IPS-18a (cell line): ENCODE results near the gene TMEM117.

Experiments used
- H3K27ac ChIP-seq: one replicate; pipeline ENCODE4 v1.5.1; 2013; ENCODE audit warnings: low read length
- H3K27me3 ChIP-seq: one replicate; pipeline ENCODE4 v1.6.1; 2013; ENCODE audit warnings: mild to moderate bottlenecking, low read length; ENCODE audit not compliant: control insufficient read depth, insufficient read depth
- H3K36me3 ChIP-seq: one replicate; pipeline ENCODE4 v1.6.1; 2013; ENCODE audit warnings: low read depth, low read length; ENCODE audit not compliant: control insufficient read depth
- H3K4me1 ChIP-seq: one replicate; pipeline ENCODE4 v1.6.1; 2013; ENCODE audit warnings: low read depth, low read length; ENCODE audit not compliant: control insufficient read depth
- H3K4me3 ChIP-seq: one replicate; pipeline ENCODE4 v1.5.1; 2013; ENCODE audit warnings: low read length
- H3K9ac ChIP-seq: one replicate; pipeline ENCODE4 v1.6.1; 2013; ENCODE audit warnings: mild to moderate bottlenecking, low read length, moderate library complexity
- H3K9me3 ChIP-seq: one replicate; pipeline ENCODE4 v1.6.1; 2013; ENCODE audit warnings: low read depth, low read length; ENCODE audit not compliant: control insufficient read depth

The TMEM117 gene

GRCh38 chr12:44403185-44403584 lies 567.3 kb downstream of the TMEM117 start:
- no peak overlapping the region for H3K4me3 ChIP-seq
- no peak overlapping the region for H3K27ac ChIP-seq
- H3K4me1 ChIP-seq, result peaks cover 22% of the 10 kb centered on the region
- no peaks in the 10 kb centered on the region for H3K36me3 ChIP-seq
- no peaks in the 10 kb centered on the region for H3K9me3 ChIP-seq
- no peaks in the 10 kb centered on the region for H3K27me3 ChIP-seq
- H3K9ac ChIP-seq, result no peak overlapping the region

- no peaks in the 10 kb centered on the region for H3K27me3 ChIP-seq
- H3K9me3 ChIP-seq, result no peaks in the 10 kb centered on the region
- H3K4me1 ChIP-seq, result peaks cover 22% of the 10 kb centered on the region
- H3K4me3 ChIP-seq, result peak overlapping the region; percentile 21
- H3K27ac ChIP-seq, result no peak overlapping the region
- H3K9ac ChIP-seq, result no peak overlapping the region
- H3K36me3 ChIP-seq, result no peaks in the 10 kb centered on the region
These were observed 569.4 kb downstream of the TMEM117 start for GRCh38 chr12:44405297-44405696.

GRCh38 chr12:44422559-44422958 lies 586.7 kb downstream of the TMEM117 start:
- Histone ChIP-seq H3K4me1 (no peaks in the 10 kb centered on the region), H3K4me3 (no peak overlapping the region), H3K27me3 (no peaks in the 10 kb centered on the region), H3K9me3 (no peaks in the 10 kb centered on the region), H3K36me3 (no peaks in the 10 kb centered on the region), H3K9ac (no peak overlapping the region), H3K27ac (no peak overlapping the region)

GRCh38 chr12:44428825-44429224 lies 592.9 kb downstream of the TMEM117 start:
- Histone ChIP-seq H3K27ac (peak overlapping the region; percentile 31), H3K4me3 (no peak overlapping the region), H3K36me3 (no peaks in the 10 kb centered on the region), H3K9me3 (no peaks in the 10 kb centered on the region), H3K27me3 (no peaks in the 10 kb centered on the region), H3K9ac (no peak overlapping the region), H3K4me1 (peaks cover 19% of the 10 kb centered on the region)

GRCh38 chr12:44431647-44432343 lies 595.9 kb downstream of the TMEM117 start:
- Histone ChIP-seq H3K9ac (no peak overlapping the region), H3K36me3 (no peaks in the 10 kb centered on the region), H3K9me3 (no peaks in the 10 kb centered on the region), H3K27me3 (no peaks in the 10 kb centered on the region), H3K27ac (no peak overlapping the region), H3K4me1 (peaks cover 19% of the 10 kb centered on the region), H3K4me3 (no peak overlapping the region)

- no peaks in the 10 kb centered on the region for H3K9me3 ChIP-seq
- H3K27ac ChIP-seq, result no peak overlapping the region
- H3K4me3 ChIP-seq, result no peak overlapping the region
- no peak overlapping the region for H3K9ac ChIP-seq
- H3K4me1 ChIP-seq, result peaks cover 11% of the 10 kb centered on the region
- H3K27me3 ChIP-seq, result no peaks in the 10 kb centered on the region
- no peaks in the 10 kb centered on the region for H3K36me3 ChIP-seq
These were observed 597.8 kb downstream of the TMEM117 start for GRCh38 chr12:44433659-44434058.

- Histone ChIP-seq H3K27me3 (no peaks in the 10 kb centered on the region), H3K27ac (no peak overlapping the region), H3K9me3 (no peaks in the 10 kb centered on the region), H3K4me1 (no peaks in the 10 kb centered on the region), H3K4me3 (no peak overlapping the region), H3K9ac (no peak overlapping the region), H3K36me3 (no peaks in the 10 kb centered on the region)
These were observed 600.9 kb downstream of the TMEM117 start for GRCh38 chr12:44436756-44437155.
